22Rv1 (cell line): ENCODE measurements around the gene BCCIP.

Experiments
- ZFX ChIP-seq: fragments of 450-650 bp; IDR thresholded peaks from 2 replicates; pipeline ENCODE4 v1.6.1; 2017; ENCODE audit warnings: antibody characterized with exemption, borderline replicate concordance
- TF ChIP-seq, protein P1 (sequence below): fragments of 450-650 bp; IDR thresholded peaks from 2 replicates; pipeline ENCODE4 v1.5.1; 2017; ENCODE audit warnings: mild to moderate bottlenecking

DNA sequence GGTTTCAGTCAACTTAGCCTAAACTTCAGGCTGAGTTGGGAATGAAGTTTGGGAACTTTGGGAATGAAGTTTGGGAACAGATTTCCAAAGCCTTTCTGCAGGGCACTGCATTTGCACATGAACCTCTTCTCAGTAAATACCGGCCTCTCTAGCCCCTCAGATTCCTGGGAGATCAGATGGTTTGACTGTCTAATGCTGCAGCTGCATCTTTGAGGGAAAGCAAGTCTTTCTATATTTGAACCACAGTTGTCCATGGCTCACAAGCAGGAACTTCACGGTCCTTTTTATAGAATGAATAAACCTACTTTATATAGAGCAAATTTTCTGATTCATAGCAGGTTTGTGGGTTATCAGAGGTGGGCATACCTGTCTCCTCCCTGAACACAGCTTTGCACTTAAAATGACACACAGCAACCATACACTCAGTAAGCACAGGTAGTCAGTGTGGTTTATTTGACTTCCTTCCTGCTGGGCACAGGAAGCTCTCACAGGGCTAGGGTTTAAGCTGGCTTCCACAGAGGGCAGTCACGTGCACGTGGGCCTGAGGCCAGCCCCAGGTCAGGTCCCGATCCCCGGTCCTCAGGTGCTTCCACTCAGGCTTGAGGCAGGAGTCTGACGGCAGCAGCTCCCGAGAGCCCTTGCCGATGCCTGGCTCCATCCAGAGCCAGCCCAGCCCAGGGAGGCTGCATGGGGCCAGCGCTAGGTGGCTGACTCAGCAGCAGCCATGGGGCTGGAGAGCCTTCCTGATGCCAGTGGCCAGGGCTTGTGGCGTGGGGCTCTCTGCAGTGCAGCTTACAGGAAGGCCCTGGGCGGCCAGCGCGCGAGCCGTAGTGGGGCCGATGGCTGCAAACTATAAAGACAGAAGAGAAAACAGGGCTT, 35.0 kb upstream of the BCCIP start:
- TF ChIP-seq, protein P1, sequence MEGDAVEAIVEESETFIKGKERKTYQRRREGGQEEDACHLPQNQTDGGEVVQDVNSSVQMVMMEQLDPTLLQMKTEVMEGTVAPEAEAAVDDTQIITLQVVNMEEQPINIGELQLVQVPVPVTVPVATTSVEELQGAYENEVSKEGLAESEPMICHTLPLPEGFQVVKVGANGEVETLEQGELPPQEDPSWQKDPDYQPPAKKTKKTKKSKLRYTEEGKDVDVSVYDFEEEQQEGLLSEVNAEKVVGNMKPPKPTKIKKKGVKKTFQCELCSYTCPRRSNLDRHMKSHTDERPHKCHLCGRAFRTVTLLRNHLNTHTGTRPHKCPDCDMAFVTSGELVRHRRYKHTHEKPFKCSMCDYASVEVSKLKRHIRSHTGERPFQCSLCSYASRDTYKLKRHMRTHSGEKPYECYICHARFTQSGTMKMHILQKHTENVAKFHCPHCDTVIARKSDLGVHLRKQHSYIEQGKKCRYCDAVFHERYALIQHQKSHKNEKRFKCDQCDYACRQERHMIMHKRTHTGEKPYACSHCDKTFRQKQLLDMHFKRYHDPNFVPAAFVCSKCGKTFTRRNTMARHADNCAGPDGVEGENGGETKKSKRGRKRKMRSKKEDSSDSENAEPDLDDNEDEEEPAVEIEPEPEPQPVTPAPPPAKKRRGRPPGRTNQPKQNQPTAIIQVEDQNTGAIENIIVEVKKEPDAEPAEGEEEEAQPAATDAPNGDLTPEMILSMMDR = no peak
- no peak for TF ChIP-seq ZFX
